HG02759 (cell line): ENCODE data around the gene PCGF3.
"Not testable (repeated sequence)": the region's sequence is repeated elsewhere in the genome, so short reads cannot be mapped to it uniquely, and the experiment has no call there.

Source experiments
- ATAC-seq: cut with Tn5 transposase; IDR thresholded peaks from one replicate; pipeline ENCODE4 v1.9.1; 2021; ENCODE audit warnings: mild to moderate bottlenecking, moderate library complexity; ENCODE audit not compliant: unreplicated experiment

PCGF3 gene

DNA sequence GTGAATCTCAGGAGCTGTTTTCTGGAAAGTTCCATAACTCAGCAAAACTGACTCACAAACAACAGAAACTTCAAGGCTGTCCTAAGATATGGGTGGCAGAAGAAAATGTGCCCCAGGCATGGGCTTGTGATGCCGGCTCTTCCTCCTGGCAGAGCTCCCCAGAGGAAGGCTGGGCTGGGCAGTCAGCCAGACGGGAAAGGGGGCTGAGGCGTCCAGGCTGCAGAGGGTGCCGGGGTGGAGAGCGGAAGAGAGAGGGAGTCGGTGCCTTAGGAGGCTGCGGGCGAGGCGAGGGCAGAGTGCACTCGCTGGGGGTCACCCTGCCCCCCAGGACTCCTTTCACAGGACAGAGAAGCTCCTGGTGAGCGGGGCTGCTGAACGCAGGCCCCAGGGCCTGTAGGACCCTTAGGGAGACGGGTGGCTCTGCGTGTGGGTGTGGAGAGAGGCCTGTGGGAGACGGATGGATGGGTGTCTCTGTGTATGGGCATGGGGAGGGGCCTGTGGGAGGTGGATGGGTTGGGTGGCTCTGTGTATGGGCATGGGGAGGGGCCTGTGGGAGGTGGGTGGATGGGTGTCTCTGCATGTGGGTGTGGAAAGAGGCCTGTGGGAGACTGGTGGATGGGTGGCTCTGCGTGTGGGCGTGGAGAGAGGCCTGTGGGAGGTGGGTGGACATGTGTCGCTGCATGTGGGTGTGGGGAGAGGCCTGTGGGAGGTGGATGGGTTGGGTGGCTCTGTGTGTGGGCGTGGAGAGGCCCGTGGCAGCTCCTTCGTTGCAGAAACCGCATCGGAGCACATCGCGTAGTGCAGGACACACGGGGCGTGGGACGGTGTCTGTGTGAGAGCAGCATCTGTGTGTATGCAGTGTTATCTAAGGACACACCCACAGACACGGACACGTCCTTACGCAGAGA lies 15.9 kb downstream of the PCGF3 start:
- no peak for ATAC-seq

GRCh38 chr4:722169-722725 lies 16.6 kb downstream of the PCGF3 start:
- no peak for ATAC-seq

GRCh38 chr4:722851-723360 lies 17.3 kb downstream of the PCGF3 start:
- no peak for ATAC-seq

DNA sequence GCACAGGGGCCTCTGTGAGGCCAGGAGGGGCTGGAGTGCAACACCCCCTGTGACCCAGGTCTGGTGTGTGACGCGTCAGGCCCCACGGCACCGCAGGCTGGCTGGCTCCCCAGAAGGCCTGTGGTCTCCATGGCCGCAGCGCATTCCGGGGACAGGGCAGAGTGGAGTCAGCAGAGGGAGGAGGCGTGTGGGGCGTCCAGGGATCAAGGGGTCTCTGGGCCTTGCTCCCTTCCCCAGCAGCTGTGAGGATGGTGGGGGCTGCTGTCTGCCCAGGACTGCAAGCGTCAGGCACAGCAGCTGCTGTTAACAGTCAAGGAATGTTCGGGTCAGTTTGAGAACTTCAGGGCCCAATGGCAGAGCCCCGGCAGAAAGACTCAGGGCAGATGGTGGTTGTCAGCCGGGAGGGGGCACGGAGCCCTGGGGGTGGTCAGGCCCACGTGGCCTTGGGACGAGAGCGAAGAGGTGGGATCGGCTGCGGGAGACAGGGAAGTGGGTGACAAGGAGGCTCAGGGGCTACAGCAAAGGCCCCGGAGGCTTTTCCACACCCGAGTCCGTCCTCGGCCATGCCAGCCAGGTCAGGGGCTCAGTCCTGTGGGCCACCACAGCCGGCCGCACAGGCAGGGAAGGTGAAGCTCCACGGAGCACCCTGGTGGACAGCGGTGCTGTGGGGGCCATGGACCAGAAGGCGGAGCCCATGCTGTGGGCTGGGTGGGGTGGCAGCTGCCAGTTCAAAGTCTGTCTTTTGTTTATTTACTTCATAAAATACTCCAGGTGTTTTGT lies 18.3 kb downstream of the PCGF3 start:
- ATAC-seq, result no peak

- no peak for ATAC-seq
Observed at GRCh38 chr4:725391-726234, 20.0 kb downstream of the PCGF3 start.

- ATAC-seq, result no peak
Observed at GRCh38 chr4:726235-726787, 20.7 kb downstream of the PCGF3 start.

DNA sequence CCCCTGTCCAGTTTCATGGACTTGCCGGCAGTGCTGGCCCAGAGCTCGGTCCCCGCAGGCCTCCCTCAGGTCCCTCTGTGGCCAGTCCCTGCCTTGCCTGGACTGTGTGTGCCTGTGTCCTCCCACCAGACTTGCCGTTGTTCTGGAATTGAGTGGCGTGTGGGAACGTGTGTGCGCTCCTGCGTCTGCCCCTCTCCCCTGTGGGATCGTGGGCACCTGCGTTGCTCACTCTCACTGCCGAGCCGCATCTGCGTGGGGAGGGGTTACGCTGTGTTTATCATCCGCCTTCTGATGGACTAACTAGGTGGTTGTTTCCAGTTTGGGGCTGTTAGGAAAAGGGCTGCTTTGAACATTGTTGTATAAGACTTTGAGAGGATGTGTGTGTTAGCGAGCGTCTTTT lies 21.2 kb downstream of the PCGF3 start:
- no peak for ATAC-seq

DNA sequence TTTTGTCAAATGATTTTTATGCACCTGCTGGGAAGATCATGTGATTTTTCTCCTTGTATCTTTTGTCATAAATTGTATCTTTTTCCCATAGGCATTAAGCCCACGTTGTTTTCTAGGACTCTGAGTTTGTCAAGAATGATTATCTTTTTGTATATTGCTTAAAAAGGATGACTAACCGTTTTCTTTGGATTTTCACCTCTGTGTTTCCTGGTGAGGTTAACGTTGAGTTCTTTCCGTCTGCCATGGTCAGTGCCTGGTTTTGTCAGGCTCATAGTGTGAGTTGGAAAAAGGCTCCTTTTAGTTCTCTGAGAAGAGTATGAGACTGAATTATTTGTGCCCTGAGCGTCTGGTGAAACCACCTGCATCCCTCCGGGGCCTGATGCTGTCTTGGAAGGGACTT lies 21.9 kb downstream of the PCGF3 start:
- ATAC-seq, result no peak

DNA sequence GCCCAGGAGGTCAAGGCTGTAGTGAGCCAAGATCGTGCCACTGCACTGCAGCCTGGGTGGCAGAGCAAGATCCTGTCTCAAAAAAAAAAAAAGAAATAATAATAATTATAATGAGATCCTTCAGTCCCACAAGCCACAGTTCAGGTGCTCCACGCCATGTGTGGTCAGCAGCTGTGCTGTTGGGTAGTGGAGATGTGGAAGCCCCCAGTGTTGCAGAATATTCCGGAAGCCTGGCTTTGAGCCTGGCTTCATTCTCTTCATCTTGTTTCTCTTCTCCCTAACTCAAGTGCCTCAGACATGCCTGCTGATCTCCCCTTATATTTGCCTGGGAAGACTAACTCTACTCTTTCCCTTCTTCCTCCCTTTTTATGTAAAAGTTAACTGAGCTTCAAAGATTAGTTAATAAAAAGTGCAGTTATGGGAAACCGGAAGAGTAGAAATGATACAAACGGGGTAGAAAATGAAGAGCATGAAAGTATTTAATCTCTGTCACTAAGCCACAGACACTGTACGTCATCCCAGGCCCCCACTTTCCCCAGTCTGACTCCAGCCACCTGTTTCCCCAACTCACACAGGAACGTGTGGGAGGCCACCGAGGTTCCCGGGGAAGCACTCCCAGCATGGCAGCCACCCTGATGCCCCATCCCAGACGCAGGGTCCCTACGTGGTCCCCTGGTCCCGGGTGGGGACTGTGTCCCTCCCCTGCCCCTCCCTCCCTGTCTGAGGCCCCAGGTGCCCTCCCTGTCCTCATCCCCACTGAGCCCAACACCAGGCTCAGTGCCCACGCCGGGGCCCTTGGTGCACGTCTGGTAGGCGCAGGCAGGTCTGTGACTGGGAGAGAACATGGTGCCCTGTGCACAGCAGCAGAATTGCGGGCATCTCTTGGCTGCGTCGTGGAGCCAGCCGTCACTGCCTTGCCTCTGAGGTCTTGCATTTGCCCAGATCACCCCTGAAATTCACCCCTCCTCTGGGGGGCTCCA lies 24.0 kb downstream of the PCGF3 start:
- no peak for ATAC-seq

DNA sequence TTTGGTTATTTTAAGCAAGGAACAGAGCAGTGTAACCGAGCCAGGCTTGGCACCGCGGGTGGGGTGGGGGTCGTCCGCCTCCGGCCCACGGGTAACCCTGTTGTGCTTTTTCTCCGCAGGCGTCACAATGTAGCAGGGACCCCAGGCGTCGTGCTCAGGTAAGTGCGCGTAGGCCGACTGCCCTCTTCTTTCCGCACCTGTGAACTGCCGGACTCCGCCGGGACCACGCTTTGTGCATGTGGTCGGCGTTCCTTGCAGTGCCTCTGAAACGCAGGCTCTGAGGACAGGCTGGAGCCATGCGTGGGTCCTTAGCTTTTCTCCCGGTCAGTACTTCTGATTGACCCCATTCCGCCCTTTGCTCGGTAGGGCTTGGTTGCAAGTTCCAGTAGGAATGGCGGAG lies 24.9 kb downstream of the PCGF3 start:
- no peak for ATAC-seq

GRCh38 chr4:730946-731904 lies 25.6 kb downstream of the PCGF3 start:
- ATAC-seq, result not testable (repeated sequence)

- not testable (repeated sequence) for ATAC-seq
Observed at GRCh38 chr4:731954-732353, 26.3 kb downstream of the PCGF3 start.

DNA sequence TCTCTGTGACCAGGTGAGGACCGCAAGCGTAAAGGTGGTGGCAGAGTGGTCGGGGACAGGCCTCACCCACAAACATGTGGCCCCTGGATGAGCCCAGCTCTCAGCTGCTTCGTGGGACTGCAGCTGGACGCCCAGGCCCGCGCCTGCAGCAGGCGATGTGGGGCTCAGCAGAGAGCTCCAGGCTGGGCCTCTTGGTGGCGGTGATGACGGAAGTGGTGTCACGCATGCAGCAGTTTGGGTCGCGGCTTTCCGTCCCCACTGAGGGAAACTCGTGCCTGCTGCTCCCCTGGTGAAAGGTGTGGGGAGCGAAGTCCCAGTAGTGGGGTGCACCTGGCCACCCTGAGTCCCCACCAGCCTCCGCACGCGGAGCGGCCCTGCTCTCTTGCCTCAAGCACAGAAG lies 26.9 kb downstream of the PCGF3 start:
- no peak for ATAC-seq

GRCh38 chr4:732911-733630 lies 27.4 kb downstream of the PCGF3 start:
- ATAC-seq, result no peak

DNA sequence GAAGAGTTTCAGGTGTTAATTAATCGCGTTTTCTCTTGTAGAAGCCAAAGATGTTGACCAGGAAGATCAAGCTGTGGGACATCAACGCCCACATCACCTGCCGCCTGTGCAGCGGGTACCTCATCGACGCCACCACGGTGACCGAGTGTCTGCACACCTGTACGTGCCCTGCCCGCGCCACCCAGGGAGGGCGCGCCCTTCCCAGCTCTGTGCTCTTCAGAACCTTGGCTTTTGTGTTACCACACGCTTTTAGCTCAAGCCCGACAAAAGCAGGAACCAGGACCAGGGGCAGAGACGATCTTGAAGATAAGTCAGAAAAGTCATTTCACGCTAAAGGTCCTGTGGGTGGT lies 28.0 kb downstream of the PCGF3 start:
- no peak for ATAC-seq

DNA sequence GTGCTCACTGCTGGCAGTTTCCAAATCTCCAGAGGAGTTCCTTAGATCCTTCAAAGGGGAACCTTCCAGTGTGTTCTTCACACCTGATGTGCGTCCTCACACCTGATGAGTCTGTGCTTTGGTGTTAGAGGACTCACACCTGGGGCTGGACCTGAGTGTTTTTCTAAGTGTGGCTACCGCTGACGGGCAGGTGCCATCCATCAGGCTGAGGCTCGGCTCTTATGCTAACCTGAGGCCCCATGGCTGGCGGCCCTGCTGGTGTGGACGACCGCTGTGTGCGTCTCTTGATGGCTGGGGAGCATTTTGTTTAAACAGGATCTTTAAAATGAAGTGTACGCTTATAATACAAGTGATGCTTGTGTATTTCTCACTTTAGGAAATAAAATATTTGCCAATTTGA lies 28.4 kb downstream of the PCGF3 start:
- no peak for ATAC-seq

DNA sequence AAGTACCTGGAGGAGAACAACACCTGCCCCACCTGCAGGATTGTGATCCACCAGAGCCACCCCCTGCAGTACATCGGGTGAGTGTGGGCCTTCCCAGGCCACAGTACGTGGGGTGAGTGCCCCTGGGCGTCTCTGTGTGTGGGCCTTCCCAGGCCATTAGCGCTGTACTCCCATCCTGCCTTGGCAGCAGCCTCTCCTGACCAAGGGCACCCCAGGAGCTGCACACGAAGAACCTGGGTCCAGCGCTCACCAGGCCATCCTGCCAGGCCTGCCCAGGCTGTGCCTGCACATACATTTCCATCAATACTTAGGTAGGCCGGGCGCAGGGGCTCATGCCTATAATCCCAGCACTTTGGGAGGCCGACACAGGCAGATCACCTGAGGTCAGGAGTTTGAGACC lies 29.3 kb downstream of the PCGF3 start:
- ATAC-seq, result no peak

DNA sequence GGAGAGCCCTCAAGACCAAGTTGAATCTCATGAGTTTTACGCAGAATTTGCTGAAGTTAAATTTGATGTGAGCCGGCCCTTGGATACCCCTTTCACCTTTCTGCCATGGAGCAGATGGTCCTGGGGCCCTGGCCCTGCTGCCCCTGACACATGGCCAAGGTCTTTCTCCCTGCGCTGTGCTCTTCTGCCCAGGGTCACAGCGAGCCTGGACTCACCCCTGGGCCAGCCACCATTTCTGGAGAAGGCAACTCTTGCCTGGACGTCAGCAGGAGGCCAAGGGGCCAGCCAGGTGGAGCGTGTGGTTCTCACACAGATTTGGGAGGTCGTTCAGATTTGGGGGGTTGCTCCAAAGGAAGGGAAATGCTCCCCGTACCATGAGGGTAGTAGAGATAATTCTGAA lies 30.0 kb downstream of the PCGF3 start:
- no peak for ATAC-seq
